Parietal lobe (tissue), 1 donor: Measurements from ENCODE around the gene GPR135. TPM values are rescaled to one million over a fixed set of nuclear protein-coding genes. Genes with fewer than 3 reads are reported as not detected.

ENCODE experiments used
- total RNA-seq: library from RNA; depleted of rRNA; stranded (reverse); fragments of >200 nt; gene quantifications from one replicate; pipeline ENCODE4 v1.2.3, GENCODE V29; 2014

Gene GPR135
- 19.1 TPM for total RNA-seq

DNA sequence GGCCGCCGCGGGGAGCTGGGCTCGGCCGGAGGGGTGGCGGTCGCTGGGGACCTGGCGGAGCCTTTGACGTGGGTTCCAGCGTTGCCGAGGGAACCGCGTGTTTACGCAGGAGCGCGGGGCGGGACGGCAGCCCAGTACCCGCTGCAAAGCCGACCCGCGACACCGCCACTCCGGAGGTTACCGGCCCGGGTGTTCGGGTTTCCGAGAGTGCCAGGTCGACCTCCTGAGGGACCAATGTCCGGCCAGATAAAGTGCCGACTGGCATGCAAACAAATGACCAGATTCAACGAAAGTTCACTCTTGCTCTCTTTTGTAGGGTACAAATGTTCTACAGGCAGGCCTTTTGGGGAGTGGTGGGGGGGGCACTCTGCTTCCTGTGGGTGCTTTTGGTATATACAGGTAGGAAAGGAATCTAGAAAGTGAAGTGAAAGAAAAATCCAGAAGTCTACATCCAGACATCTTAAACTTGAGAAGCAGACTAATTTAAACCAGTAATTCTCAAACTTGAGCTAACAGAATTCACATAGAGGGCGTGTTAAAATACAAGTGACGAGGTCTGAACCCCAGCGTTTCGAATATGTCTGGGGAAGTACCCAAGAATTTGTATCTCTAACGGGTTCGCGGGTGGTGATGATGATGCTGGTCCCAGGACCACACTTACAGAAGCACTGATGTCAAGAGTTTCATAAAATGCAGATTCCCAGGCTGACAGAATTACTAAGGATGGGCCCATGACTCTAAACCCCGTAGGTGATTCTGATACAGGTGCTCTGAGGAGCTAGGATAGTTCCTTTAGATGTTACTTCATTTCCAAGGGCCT is at the start of gene GPR135:
TSS of gene GPR135 (minus strand) at position 65 of the 820 bp plus-strand sequence. CDS start 154 bp downstream, outside the sequence.

GRCh38 chr14:59483819-59484638 is 18.8 kb upstream of the GPR135 start, which contains the start of the genes JKAMP and L3HYPDH:
JKAMP (plus strand) TSS chr14:59484517; CDS start chr14:59484590, 73 bp downstream.
L3HYPDH (minus strand) TSS chr14:59484408; CDS start chr14:59484316, 92 bp downstream.

Other genes starting within 250 kb of the GPR135 start
- 62.0 TPM for gene L3HYPDH, start 19.0 kb upstream of the GPR135 start, total RNA-seq
- 84.8 TPM for gene JKAMP, start 19.1 kb upstream of the GPR135 start, total RNA-seq
- 3.4 TPM for gene CCDC175, start 111.4 kb upstream of the GPR135 start, total RNA-seq